Measurements from ENCODE around the gene PPARD. TPM values are rescaled to one million over a fixed set of nuclear protein-coding genes. Genes with fewer than 3 reads are reported as not detected.

Gene PPARD
- total RNA-seq, 1 donor from 2014 or later, result 15.1 TPM

GRCh38 chr6:35396991-35397390 lies 54.6 kb downstream of the PPARD start:
- intact Hi-C loops (cut with micrococcal nuclease), result no loop called here
- ATAC-seq (peak; percentile 14), DNase-seq (no peak)

DNA sequence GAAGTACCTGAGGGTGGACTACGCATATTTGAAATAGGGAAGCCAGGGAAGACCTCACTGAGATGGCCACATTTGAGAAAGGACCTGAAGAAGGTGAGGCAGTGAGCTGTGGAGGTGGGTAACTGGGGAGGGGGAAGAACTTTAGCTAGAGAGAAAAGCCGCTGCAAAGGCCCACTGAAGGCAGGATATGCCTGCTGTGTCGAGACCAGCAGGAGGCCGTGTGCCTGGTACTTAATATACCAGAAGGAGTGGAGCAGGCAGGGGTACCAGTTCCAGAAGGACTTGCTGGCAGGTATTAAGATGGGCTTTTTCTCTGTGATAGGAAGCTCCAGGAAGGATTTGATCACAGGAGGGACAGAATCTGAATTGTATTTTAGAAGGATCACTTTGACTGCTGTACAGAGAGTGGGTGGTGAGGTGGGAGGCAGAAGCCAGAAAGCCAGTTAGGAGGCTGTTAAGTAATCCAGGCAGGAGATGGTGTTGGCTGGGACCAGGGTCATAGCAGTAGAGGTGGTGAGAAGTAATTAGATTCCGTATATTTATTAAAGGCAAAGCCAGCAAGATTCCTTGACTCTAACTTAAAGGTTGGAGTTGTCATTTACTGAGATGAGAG lies 55.6 kb downstream of the PPARD start:
- DNase-seq, result no peak
- no peak for ATAC-seq
- intact Hi-C loops (cut with micrococcal nuclease), result no loop called here

DNA sequence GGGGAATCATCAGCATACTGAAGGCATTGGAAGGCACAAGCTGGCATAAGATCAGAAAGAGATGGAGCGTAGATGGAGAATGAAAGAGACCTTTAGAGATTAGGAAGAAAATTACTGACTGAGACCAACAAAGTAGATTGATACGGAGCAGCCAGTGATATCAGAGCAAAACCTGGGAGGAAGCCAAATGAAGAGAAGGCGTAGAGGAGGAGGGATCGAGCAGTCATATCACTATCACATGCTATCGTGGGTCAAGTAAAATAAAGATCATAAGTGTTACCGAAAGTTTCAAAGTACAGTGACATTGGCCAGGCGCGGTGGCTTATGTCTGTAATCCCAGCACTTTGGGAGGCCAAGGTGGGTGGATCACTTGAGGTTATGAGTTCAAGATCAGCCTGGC lies 56.2 kb downstream of the PPARD start:
- ATAC-seq (no peak), DNase-seq (no peak)
- intact Hi-C loops (cut with micrococcal nuclease), result no loop called here

- DNase-seq (no peak), ATAC-seq (no peak)
- intact Hi-C loops (cut with micrococcal nuclease), result no loop called here
These were observed 57.8 kb downstream of the PPARD start for GRCh38 chr6:35400111-35400510.

DNA sequence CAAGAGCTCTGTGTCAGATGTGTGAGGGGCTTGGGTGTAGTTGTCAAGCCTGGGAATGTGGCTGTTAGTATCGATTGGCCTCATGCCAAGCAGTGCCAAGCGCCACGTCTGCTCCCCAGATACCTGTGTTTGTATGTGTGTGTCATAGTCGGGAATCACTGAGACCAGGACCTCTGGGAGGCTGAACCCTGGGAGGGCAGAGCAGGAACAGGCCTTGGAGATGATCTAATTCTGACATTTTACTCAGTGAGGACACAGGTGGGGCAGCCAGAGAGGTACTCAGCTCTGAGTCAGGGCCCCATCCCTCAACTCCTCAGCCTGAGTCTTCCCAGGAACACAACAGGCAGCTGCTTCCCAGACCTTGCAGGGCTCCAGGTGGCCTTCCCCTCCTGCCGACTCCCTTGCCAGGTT lies 58.5 kb downstream of the PPARD start:
- DNase-seq (no peak), ATAC-seq (no peak)
- intact Hi-C loops (cut with micrococcal nuclease), result no loop called here

DNA sequence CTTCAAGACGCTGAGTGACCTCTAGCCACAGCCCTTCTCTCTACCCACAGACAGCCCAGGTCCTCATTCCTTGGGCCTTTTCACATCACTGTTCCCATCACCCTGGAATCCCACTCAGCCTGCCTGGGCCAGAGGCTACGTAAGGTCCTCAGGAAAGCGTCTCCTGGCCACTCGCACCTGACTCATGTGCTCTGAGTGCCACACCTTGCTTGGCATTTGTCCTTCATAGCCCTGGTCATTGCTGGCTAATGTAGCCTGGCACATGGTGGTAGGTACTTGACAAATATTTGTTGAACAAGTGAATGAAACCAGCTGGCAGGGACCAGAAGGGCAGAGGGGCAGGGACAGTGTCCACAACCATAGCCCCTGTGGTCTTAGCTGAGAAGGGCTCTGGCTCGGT lies 59.2 kb downstream of the PPARD start:
- DNase-seq (no peak), ATAC-seq (no peak)
- intact Hi-C loops (cut with micrococcal nuclease), result no loop called here

- ATAC-seq (no peak), DNase-seq (no peak)
- intact Hi-C loops (cut with micrococcal nuclease), result no loop called here
These were observed 59.9 kb downstream of the PPARD start for GRCh38 chr6:35402136-35402855.

GRCh38 chr6:35402856-35403191 lies 60.5 kb downstream of the PPARD start:
- no peak for ATAC-seq
- intact Hi-C loops (cut with micrococcal nuclease), result no loop called here

GRCh38 chr6:35403544-35404442 lies 61.4 kb downstream of the PPARD start:
- ATAC-seq (peak; percentile 10), DNase-seq (no peak)
- intact Hi-C loops (cut with micrococcal nuclease), result no loop called here

More at GRCh38 chr6:35402856-35403191, 60.5 kb downstream of the PPARD start:
- no peak for DNase-seq

- ATAC-seq (no peak), DNase-seq (no peak)
- intact Hi-C loops (cut with micrococcal nuclease), result no loop called here
These were observed 64.5 kb downstream of the PPARD start for GRCh38 chr6:35406711-35407485.

DNA sequence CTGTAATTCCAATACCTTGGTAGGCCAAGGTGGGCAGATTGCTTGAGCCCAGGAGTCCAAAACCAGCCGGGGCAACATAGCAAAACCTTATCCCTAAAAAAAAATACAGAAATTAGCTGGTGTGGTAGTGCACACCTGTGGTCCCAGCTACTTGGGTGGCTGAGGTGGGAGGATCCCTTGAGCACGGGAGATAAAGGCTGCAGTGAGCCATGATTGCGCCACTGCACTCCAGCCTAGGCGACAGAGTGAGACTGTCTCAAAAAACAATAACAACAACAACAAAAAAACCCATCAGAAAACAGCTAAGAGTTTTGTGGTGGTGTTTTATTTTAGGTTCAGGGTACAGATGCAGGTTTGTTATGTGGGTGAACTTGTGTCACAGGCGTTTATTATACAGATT lies 66.9 kb downstream of the PPARD start:
- no peak for DNase-seq
- intact Hi-C loops (cut with micrococcal nuclease), result no loop called here
- ATAC-seq, result no peak

- no peak for ATAC-seq
- DNase-seq, result no peak
- intact Hi-C loops (cut with micrococcal nuclease), result no loop called here
These were observed 67.8 kb downstream of the PPARD start for GRCh38 chr6:35410131-35410530.

DNA sequence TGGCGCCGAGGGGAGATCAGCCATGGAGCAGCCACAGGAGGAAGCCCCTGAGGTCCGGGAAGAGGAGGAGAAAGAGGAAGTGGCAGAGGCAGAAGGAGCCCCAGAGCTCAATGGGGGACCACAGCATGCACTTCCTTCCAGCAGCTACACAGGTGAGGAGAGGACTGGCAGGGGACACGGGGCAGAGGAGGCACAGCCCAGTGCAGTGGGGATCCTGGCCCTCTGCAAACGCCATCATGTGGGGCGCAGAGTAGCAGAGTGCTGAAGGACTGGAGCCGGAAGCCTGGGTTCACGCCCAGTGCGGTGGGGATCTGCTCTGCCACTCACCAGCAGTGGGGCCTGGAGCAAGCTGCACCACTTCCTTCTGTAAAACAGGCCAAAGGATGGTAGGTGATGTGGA lies 68.7 kb downstream of the PPARD start:
- ATAC-seq, result no peak
- DNase-seq, result no peak
- intact Hi-C loops (cut with micrococcal nuclease), result no loop called here

DNA sequence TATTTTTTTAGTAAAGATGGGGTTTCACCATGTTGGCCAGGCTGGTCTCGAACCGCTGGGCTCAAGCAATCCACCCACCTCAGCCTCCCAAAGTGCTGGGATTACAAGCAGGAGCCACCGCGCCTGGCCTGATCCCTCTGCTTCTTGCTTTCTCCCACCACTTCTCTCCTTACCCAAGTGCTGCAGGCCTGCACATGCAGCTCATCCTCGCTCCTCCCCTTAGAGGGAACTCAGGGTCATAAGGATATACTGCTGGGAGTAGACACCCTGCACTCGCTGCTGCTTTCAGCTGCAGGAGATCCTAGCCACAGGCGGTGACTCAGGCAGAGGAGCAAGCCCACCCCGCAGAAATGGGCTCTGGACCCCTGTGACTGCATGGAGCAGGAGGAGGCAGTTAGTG lies 69.7 kb downstream of the PPARD start:
- ATAC-seq (no peak), DNase-seq (no peak)
- intact Hi-C loops (cut with micrococcal nuclease), result no loop called here

DNA sequence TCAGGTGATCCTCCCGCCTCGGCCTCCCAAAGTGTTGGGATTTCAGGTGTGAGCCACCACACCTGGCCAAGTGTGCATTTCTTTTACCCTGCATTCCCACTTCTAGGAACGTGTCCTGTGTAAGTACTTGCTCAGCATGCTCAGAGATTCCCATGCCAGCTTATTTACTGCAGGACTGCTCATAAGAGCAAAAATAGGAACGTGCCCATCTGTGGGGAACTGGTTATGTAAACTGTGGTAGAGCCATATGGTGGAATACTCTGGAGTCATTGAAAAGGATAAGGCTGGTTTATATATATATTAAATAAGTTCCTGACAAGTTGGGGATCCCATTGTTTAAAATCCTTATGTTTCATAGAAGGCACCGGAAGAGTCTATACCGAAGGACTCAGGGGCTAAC lies 71.6 kb downstream of the PPARD start:
- intact Hi-C loops (cut with micrococcal nuclease), result no loop called here

GRCh38 chr6:35415065-35415891 lies 72.9 kb downstream of the PPARD start:
- intact Hi-C loops (cut with micrococcal nuclease), result no loop called here
- peak; percentile 91 for ATAC-seq
- DNase-seq, result peak; percentile 75

More for the DNA sequence above, 71.6 kb downstream of the PPARD start:
- no peak for DNase-seq
- no peak for ATAC-seq

DNA sequence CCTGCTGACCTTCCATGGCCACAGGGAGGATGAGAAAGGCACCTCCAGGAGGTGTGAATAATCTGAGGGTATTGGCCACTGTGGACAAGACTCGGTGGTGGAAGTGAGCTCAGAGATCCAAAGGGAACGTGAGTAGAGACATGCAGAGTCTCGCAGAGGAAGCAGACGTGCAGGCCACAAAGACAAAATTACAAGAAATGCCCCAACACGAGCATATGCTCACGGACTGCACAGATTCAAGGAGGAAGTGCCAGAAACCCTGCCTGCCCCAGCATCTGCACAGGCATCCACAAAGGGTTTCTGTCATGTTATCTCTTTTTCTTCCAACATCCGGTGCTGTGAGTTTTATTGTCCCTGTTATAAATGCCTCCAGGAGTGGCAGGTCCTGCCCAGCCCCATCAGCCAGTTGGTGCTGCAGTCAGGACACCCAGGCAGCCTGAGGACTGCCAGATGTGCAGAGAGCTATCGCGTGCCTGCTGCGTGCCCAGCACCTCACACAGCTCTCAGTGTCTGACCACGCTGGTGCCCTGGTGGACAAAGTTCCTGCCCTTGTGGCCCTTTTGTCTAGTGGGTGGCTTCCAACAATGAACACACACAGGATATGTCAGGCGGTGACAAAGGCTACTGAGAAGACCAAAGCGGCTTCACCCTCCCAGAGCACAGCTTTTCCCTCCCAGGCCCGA lies 75.8 kb downstream of the PPARD start:
- intact Hi-C loops (cut with micrococcal nuclease), result no loop called here

GRCh38 chr6:35419417-35419816 lies 77.1 kb downstream of the PPARD start:
- intact Hi-C loops (cut with micrococcal nuclease), result no loop called here
- ATAC-seq (no peak), DNase-seq (no peak)

More for the DNA sequence above, 75.8 kb downstream of the PPARD start:
- ATAC-seq (no peak), DNase-seq (no peak)

Data from left ventricle myocardium superior (tissue), 1 donor.